ENCODE results near the gene ABLIM3. TPM values are rescaled to one million over a fixed set of nuclear protein-coding genes. Genes with fewer than 3 reads are reported as not detected.

The ABLIM3 gene
- total and polyA plus RNA-seq, 9 of the 15 experiments (the other 6 are each of a cell fraction or from before 2014, with no cell fraction given) = 0.03 to 0.38 (median 0.11) TPM

GRCh38 chr5:149094996-149095395, 46.3 kb upstream of the ABLIM3 start (continued):
- no peak for TF ChIP-seq E2F8 (IDR thresholded peaks at IDR 0.05; ENCODE audit: low read depth, partially characterized antibody)
- TF ChIP-seq NFE2 (IDR thresholded peaks at IDR 0.05; ENCODE audit: low read depth) = no peak
- TF ChIP-seq CREB1 (IDR thresholded peaks at IDR 0.05) = no peak
- TF ChIP-seq CREB1 (CRISPR knock-in tag; IDR thresholded peaks at IDR 0.05) = no peak
- TF ChIP-seq NRF1 (conservative IDR thresholded peaks at IDR 0.05 in 1 of 2, IDR thresholded peaks at IDR 0.05 in 1 of 2) = no peak
- no peak for TF ChIP-seq GABPA (tag; conservative IDR thresholded peaks at IDR 0.05; ENCODE audit: low read depth)
- no peak for TF ChIP-seq CHD4 (IDR thresholded peaks at IDR 0.05; ENCODE audit: insufficient read depth, insufficient replicate concordance, low read depth, low read length, poor library complexity, severe bottlenecking)
- TF ChIP-seq STAT6 (CRISPR knock-in tag; IDR thresholded peaks at IDR 0.05) = no peak
- TF ChIP-seq MXD1 (CRISPR knock-in tag; IDR thresholded peaks at IDR 0.05; ENCODE audit: borderline replicate concordance, poor library complexity, severe bottlenecking) = no peak
- TF ChIP-seq FOXA3 (CRISPR knock-in tag; conservative IDR thresholded peaks at IDR 0.05 in 1 of 2, IDR thresholded peaks at IDR 0.05 in 1 of 2) = no peak

All from K562 (cell line).